ENCODE measurements around the gene ANKDD1A. TPM values are rescaled to one million over a fixed set of nuclear protein-coding genes. Genes with fewer than 3 reads are reported as not detected.

ANKDD1A gene
- total RNA-seq, 1 donor from 2014 or later, result 2.6 TPM

GRCh38 chr15:64877435-64877834 is 34.3 kb upstream of the ANKDD1A start:
- no peaks in the 10 kb centered on the region for H3K36me3 ChIP-seq (ENCODE audit: control insufficient read depth in 3 of 3, insufficient read depth in 3 of 3, low read length in 3 of 3)
- peak overlapping the region; percentile 75 for H3K27ac ChIP-seq (ENCODE audit: low read depth, low read length)
- no peak overlapping the region for H3K4me3 ChIP-seq (ENCODE audit: low read length in 3 of 3)
- H3K4me1 ChIP-seq (ENCODE audit: control insufficient read depth in 3 of 3, insufficient read depth in 3 of 3, low read length in 3 of 3), result peaks cover 19 to 23% (median 22%) of the 10 kb centered on the region in 3 donors
- no peaks in the 10 kb centered on the region for H3K9me3 ChIP-seq (ENCODE audit: control insufficient read depth in 3 of 3, low read length in 3 of 3)
- no peaks in the 10 kb centered on the region for H3K27me3 ChIP-seq (ENCODE audit: control insufficient read depth in 3 of 3, insufficient read depth in 3 of 3, low read length in 3 of 3)
- no peak overlapping the region for H3K9ac ChIP-seq (ENCODE audit: low read depth in 1 of 3, low read length in 3 of 3)

DNA sequence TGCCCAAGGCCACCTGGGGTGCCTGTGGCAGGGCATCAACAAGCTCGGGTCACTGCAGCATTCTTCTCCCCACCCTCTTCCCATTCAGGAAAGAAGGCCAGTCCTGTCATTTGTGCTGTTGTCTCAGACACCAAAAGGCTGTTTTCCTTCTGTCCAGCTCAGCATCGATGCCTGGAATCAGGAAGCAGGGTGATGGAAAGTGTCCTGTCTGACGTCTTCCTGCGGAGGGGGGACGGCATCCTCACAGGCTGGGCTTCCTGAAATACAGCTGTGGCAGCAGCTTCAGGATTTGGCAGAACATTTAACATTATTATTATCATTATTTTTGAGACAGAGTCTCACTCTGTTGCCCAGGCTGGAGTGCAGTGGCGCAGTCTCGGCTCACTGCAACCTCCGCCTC is 33.0 kb upstream of the ANKDD1A start:
- peaks cover 19 to 28% (median 20%) of the 10 kb centered on the region in 3 donors for H3K4me1 ChIP-seq (ENCODE audit: control insufficient read depth in 3 of 3, insufficient read depth in 3 of 3, low read length in 3 of 3)
- H3K27ac ChIP-seq (ENCODE audit: low read depth, low read length), result peak overlapping the region; percentile 75
- peak overlapping the region in 1 of 3 donors; percentile 8 for H3K9ac ChIP-seq (ENCODE audit: low read depth in 1 of 3, low read length in 3 of 3)

GRCh38 chr15:64883100-64883581 is 28.6 kb upstream of the ANKDD1A start:
- no peak overlapping the region for H3K9ac ChIP-seq (ENCODE audit: low read depth in 1 of 3, low read length in 3 of 3)
- no peaks in the 10 kb centered on the region for H3K36me3 ChIP-seq (ENCODE audit: control insufficient read depth in 3 of 3, insufficient read depth in 3 of 3, low read length in 3 of 3)
- H3K4me3 ChIP-seq (ENCODE audit: low read length in 3 of 3), result no peak overlapping the region
- no peaks in the 10 kb centered on the region for H3K27me3 ChIP-seq (ENCODE audit: control insufficient read depth in 3 of 3, insufficient read depth in 3 of 3, low read length in 3 of 3)
- H3K9me3 ChIP-seq (ENCODE audit: control insufficient read depth in 3 of 3, low read length in 3 of 3), result no peaks in the 10 kb centered on the region
- peaks cover 10 to 19% (median 13%) of the 10 kb centered on the region in 3 donors for H3K4me1 ChIP-seq (ENCODE audit: control insufficient read depth in 3 of 3, insufficient read depth in 3 of 3, low read length in 3 of 3)
- peak overlapping the region; percentile 77 for H3K27ac ChIP-seq (ENCODE audit: low read depth, low read length)

More for the DNA sequence above, 33.0 kb upstream of the ANKDD1A start:
- H3K4me3 ChIP-seq (ENCODE audit: low read length in 3 of 3), result no peak overlapping the region
- H3K9me3 ChIP-seq (ENCODE audit: control insufficient read depth in 3 of 3, low read length in 3 of 3), result no peaks in the 10 kb centered on the region
- no peaks in the 10 kb centered on the region for H3K36me3 ChIP-seq (ENCODE audit: control insufficient read depth in 3 of 3, insufficient read depth in 3 of 3, low read length in 3 of 3)
- H3K27me3 ChIP-seq (ENCODE audit: control insufficient read depth in 3 of 3, insufficient read depth in 3 of 3, low read length in 3 of 3), result no peaks in the 10 kb centered on the region

DNA sequence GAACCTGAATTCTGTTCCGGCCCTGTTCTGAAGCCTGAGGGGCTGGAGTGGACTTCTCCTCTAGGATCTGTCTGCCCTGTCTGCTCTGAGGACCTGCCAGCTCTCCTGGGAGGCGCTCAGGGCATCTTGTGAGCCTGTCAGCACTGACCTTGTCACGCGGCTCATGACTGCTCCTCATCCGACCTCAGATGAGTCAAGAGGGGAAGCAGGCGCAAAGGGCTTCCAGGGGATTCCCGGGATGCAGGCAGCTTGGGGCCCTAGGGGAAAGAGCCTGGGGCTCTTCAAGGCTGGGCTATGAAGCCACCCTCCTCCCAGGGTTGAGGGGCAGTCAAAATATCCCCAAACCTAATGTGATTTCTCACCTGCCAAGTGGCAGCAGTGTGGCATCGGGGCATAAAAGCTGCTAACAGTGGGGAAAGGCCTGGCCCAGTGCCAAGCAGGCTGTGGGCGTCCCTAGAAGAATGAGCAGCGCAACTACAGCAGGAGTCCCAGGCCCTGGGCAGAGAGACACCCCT is 27.6 kb upstream of the ANKDD1A start:
- peak overlapping the region in 2 of 3 donors; percentile 3 to 28 for H3K9ac ChIP-seq (ENCODE audit: low read depth in 1 of 3, low read length in 3 of 3)
- peak overlapping the region; percentile 77 for H3K27ac ChIP-seq (ENCODE audit: low read depth, low read length)
- no peaks in the 10 kb centered on the region for H3K36me3 ChIP-seq (ENCODE audit: control insufficient read depth in 3 of 3, insufficient read depth in 3 of 3, low read length in 3 of 3)
- H3K27me3 ChIP-seq (ENCODE audit: control insufficient read depth in 3 of 3, insufficient read depth in 3 of 3, low read length in 3 of 3), result no peaks in the 10 kb centered on the region
- H3K4me1 ChIP-seq (ENCODE audit: control insufficient read depth in 3 of 3, insufficient read depth in 3 of 3, low read length in 3 of 3), result peaks cover 9 to 19% (median 10%) of the 10 kb centered on the region in 3 donors
- H3K9me3 ChIP-seq (ENCODE audit: control insufficient read depth in 3 of 3, low read length in 3 of 3), result no peaks in the 10 kb centered on the region
- no peak overlapping the region for H3K4me3 ChIP-seq (ENCODE audit: low read length in 3 of 3)

- Histone ChIP-seq H3K9ac (ENCODE audit: low read depth in 1 of 3, low read length in 3 of 3) (no peak overlapping the region), H3K4me1 (ENCODE audit: control insufficient read depth in 3 of 3, insufficient read depth in 3 of 3, low read length in 3 of 3) (peaks cover 9 to 19% (median 10%) of the 10 kb centered on the region in 3 donors), H3K36me3 (ENCODE audit: control insufficient read depth in 3 of 3, insufficient read depth in 3 of 3, low read length in 3 of 3) (no peaks in the 10 kb centered on the region), H3K9me3 (ENCODE audit: control insufficient read depth in 3 of 3, low read length in 3 of 3) (no peaks in the 10 kb centered on the region), H3K27me3 (ENCODE audit: control insufficient read depth in 3 of 3, insufficient read depth in 3 of 3, low read length in 3 of 3) (no peaks in the 10 kb centered on the region), H3K27ac (ENCODE audit: low read depth, low read length) (no peak overlapping the region), H3K4me3 (ENCODE audit: low read length in 3 of 3) (no peak overlapping the region)
Measured at GRCh38 chr15:64884679-64885078, 27.0 kb upstream of the ANKDD1A start.

DNA sequence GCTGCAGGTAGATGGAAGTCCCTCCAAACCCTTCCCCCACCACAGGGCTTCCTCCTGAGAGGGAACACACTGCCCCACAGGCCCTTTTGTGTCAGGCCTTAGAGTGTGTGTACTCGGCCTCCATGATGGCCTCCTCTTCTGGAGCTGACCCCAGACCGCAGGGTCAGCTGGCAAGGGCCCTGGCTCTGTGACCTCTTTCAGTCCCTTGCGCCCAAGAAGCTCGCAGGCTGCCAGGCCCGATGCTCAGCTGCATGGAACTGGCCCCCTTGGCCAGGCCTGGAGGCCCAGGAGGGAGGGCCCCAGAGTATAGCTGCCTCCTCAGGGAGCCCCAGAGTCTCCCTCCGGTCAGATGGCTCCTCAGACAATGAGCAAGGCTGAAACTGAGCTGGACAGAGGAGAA is 23.4 kb upstream of the ANKDD1A start:
- no peaks in the 10 kb centered on the region for H3K27me3 ChIP-seq (ENCODE audit: control insufficient read depth in 3 of 3, insufficient read depth in 3 of 3, low read length in 3 of 3)
- peaks cover 4 to 24% (median 12%) of the 10 kb centered on the region in 3 donors for H3K4me1 ChIP-seq (ENCODE audit: control insufficient read depth in 3 of 3, insufficient read depth in 3 of 3, low read length in 3 of 3)
- no peaks in the 10 kb centered on the region for H3K9me3 ChIP-seq (ENCODE audit: control insufficient read depth in 3 of 3, low read length in 3 of 3)
- H3K27ac ChIP-seq (ENCODE audit: low read depth, low read length), result no peak overlapping the region
- H3K4me3 ChIP-seq (ENCODE audit: low read length in 3 of 3), result no peak overlapping the region
- no peaks in the 10 kb centered on the region for H3K36me3 ChIP-seq (ENCODE audit: control insufficient read depth in 3 of 3, insufficient read depth in 3 of 3, low read length in 3 of 3)
- no peak overlapping the region for H3K9ac ChIP-seq (ENCODE audit: low read depth in 1 of 3, low read length in 3 of 3)

GRCh38 chr15:64891561-64891960 is 20.1 kb upstream of the ANKDD1A start:
- H3K9ac ChIP-seq (ENCODE audit: low read depth in 1 of 3, low read length in 3 of 3), result peak overlapping the region in 1 of 3 donors; percentile 2
- no peaks in the 10 kb centered on the region for H3K27me3 ChIP-seq (ENCODE audit: control insufficient read depth in 3 of 3, insufficient read depth in 3 of 3, low read length in 3 of 3)
- H3K4me1 ChIP-seq (ENCODE audit: control insufficient read depth in 3 of 3, insufficient read depth in 3 of 3, low read length in 3 of 3), result peaks cover 19 to 42% (median 30%) of the 10 kb centered on the region in 3 donors
- H3K9me3 ChIP-seq (ENCODE audit: control insufficient read depth in 3 of 3, low read length in 3 of 3), result no peaks in the 10 kb centered on the region
- H3K36me3 ChIP-seq (ENCODE audit: control insufficient read depth in 3 of 3, insufficient read depth in 3 of 3, low read length in 3 of 3), result no peaks in the 10 kb centered on the region
- no peak overlapping the region for H3K27ac ChIP-seq (ENCODE audit: low read depth, low read length)
- no peak overlapping the region for H3K4me3 ChIP-seq (ENCODE audit: low read length in 3 of 3)

- Histone ChIP-seq H3K4me1 (ENCODE audit: control insufficient read depth in 3 of 3, insufficient read depth in 3 of 3, low read length in 3 of 3) (peaks cover 32 to 56% (median 44%) of the 10 kb centered on the region in 3 donors), H3K9me3 (ENCODE audit: control insufficient read depth in 3 of 3, low read length in 3 of 3) (no peaks in the 10 kb centered on the region), H3K36me3 (ENCODE audit: control insufficient read depth in 3 of 3, insufficient read depth in 3 of 3, low read length in 3 of 3) (no peaks in the 10 kb centered on the region), H3K27me3 (ENCODE audit: control insufficient read depth in 3 of 3, insufficient read depth in 3 of 3, low read length in 3 of 3) (no peaks in the 10 kb centered on the region), H3K27ac (ENCODE audit: low read depth, low read length) (peak overlapping the region; percentile 59), H3K9ac (ENCODE audit: low read depth in 1 of 3, low read length in 3 of 3) (no peak overlapping the region), H3K4me3 (ENCODE audit: low read length in 3 of 3) (no peak overlapping the region)
Measured at GRCh38 chr15:64892847-64893403, 18.8 kb upstream of the ANKDD1A start.

DNA sequence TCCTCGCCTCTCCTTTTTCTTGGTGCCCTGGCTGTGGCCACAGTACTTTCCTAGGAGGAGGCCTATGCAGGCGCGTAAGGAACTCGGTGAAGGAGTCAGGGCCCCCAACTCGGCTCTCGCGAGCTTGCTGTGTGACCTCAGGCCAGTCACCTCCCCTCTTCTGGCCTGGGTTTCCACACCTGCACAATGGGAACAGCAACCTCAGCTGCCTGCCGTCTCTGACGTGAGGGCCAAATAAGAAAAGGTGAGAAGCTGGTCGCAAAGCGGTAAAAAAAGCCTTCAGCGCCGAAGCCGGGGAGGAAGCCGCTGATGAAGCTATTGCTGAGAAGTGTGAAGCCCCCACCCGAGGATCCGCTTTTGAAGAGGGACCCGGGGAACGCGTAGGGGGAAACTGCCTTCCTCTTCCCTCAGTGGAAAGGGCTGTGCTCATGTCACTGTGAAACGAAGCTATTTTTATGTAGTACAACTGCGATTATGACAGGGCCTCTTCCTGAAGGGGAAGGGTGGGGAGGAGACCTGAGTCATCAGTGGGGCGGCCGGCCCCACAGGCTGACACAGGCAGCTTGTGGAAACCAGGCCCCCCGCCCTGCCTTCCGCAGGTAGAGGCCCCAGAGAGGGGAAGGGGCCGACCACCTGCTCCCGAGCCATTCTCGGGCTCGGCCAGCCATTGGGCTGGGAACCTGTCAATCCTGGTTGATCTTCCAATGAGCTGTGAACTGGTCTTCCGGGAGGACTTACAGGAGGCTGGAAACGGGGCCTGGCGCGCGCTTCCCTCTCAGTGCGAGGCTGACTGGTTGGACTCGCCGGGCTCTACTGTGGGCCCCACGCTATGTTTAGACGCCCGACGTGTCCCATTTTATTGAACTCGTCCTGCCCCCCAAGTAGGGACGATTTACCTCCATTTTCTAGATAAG is 18.0 kb upstream of the ANKDD1A start:
- H3K27ac ChIP-seq (ENCODE audit: low read depth, low read length), result peak overlapping the region; percentile 59
- H3K4me3 ChIP-seq (ENCODE audit: low read length in 3 of 3), result peak overlapping the region; percentile 48 to 69 (median 60)
- peaks cover 37 to 62% (median 50%) of the 10 kb centered on the region in 3 donors for H3K4me1 ChIP-seq (ENCODE audit: control insufficient read depth in 3 of 3, insufficient read depth in 3 of 3, low read length in 3 of 3)
- H3K27me3 ChIP-seq (ENCODE audit: control insufficient read depth in 3 of 3, insufficient read depth in 3 of 3, low read length in 3 of 3), result no peaks in the 10 kb centered on the region
- no peaks in the 10 kb centered on the region for H3K9me3 ChIP-seq (ENCODE audit: control insufficient read depth in 3 of 3, low read length in 3 of 3)
- peak overlapping the region; percentile 54 to 80 (median 69) for H3K9ac ChIP-seq (ENCODE audit: low read depth in 1 of 3, low read length in 3 of 3)
- H3K36me3 ChIP-seq (ENCODE audit: control insufficient read depth in 3 of 3, insufficient read depth in 3 of 3, low read length in 3 of 3), result no peaks in the 10 kb centered on the region
